H9 (cell line): Measurements from ENCODE around the gene NXT1. TPM values are rescaled to one million over a fixed set of nuclear protein-coding genes. Genes with fewer than 3 reads are reported as not detected.

Experiments used
- DNase-seq: peaks from one replicate; pipeline ENCODE4 v3.0.0-alpha.2; 2017
- H2AFZ ChIP-seq: one replicate; pipeline ENCODE4 v1.6.1; 2013; ENCODE audit warnings: mild to moderate bottlenecking, low read length, control low read depth, moderate library complexity
- H2AK5ac ChIP-seq: 2 replicates; pipeline ENCODE4 v1.6.1; 2013; ENCODE audit warnings: low read length, control low read depth, mixed read lengths; ENCODE audit not compliant: insufficient read length
- H2BK120ac ChIP-seq: one replicate; pipeline ENCODE4 v1.6.1; 2013; ENCODE audit warnings: low read depth, mild to moderate bottlenecking, low read length, control low read depth, inconsistent platforms; ENCODE audit not compliant: poor library complexity, severe bottlenecking
- H2BK12ac ChIP-seq: 2 replicates; pipeline ENCODE4 v1.6.1; 2013; ENCODE audit warnings: low read length, control low read depth, mixed read lengths, low read depth; ENCODE audit not compliant: insufficient read length
- H2BK15ac ChIP-seq: 2 replicates; pipeline ENCODE4 v1.6.1; 2013; ENCODE audit warnings: low read depth, low read length, control low read depth
- H2BK20ac ChIP-seq: one replicate; pipeline ENCODE4 v1.6.1; 2013; ENCODE audit warnings: low read depth, mild to moderate bottlenecking, low read length, control low read depth, inconsistent platforms; ENCODE audit not compliant: poor library complexity, severe bottlenecking
- H2BK5ac ChIP-seq: 2 replicates; pipeline ENCODE4 v1.6.1; 2013; ENCODE audit warnings: low read length, control low read depth, mixed read lengths; ENCODE audit not compliant: insufficient read length
- H3K14ac ChIP-seq: 2 replicates; pipeline ENCODE4 v1.6.1; 2013; ENCODE audit warnings: low read length, control low read depth; ENCODE audit not compliant: insufficient read depth
- H3K18ac ChIP-seq: 2 replicates; pipeline ENCODE4 v1.6.1; 2013; ENCODE audit warnings: low read depth, mild to moderate bottlenecking, mixed read lengths, low read length, control low read depth; ENCODE audit not compliant: insufficient read length
- H3K23ac ChIP-seq: 2 replicates; pipeline ENCODE4 v1.6.1; 2013; ENCODE audit warnings: low read length, control low read depth, mixed read lengths, low read depth; ENCODE audit not compliant: insufficient read length
- H3K23me2 ChIP-seq: 2 replicates; pipeline ENCODE4 v1.6.1; 2013; ENCODE audit warnings: low read depth, mild to moderate bottlenecking, mixed read lengths, low read length, control low read depth; ENCODE audit not compliant: insufficient read length, poor library complexity, severe bottlenecking
- H3K27ac ChIP-seq: 2 replicates; pipeline ENCODE4 v1.5.1; 2013; ENCODE audit warnings: low read length, control low read depth, mixed read lengths, low read depth; ENCODE audit not compliant: insufficient read length
- H3K27me3 ChIP-seq: 2 replicates; pipeline ENCODE4 v1.6.1; 2013; ENCODE audit warnings: low read length, control low read depth, inconsistent platforms; ENCODE audit not compliant: insufficient read depth
- H3K4ac ChIP-seq: 2 replicates; pipeline ENCODE4 v1.6.1; 2013; ENCODE audit warnings: low read depth, mild to moderate bottlenecking, control low read depth, inconsistent platforms, low read length, moderate library complexity
- H3K4me1 ChIP-seq: 2 replicates; pipeline ENCODE4 v1.6.1; 2013; ENCODE audit warnings: low read length, control low read depth, inconsistent platforms; ENCODE audit not compliant: insufficient read depth
- H3K4me2 ChIP-seq: 2 replicates; pipeline ENCODE4 v1.6.1; 2013; ENCODE audit warnings: low read length, control low read depth, mixed read lengths; ENCODE audit not compliant: insufficient read length, insufficient read depth
- H3K56ac ChIP-seq: 2 replicates; pipeline ENCODE4 v1.6.1; 2013; ENCODE audit warnings: low read depth, mild to moderate bottlenecking, mixed read lengths, low read length, control low read depth; ENCODE audit not compliant: insufficient read length
- H3K79me1 ChIP-seq: 2 replicates; pipeline ENCODE4 v1.6.1; 2013; ENCODE audit warnings: low read depth, mild to moderate bottlenecking, moderate library complexity, low read length, control low read depth, inconsistent platforms; ENCODE audit not compliant: insufficient read depth, poor library complexity, severe bottlenecking
- H3K79me2 ChIP-seq: 2 replicates; pipeline ENCODE4 v1.6.1; 2013; ENCODE audit warnings: low read length, control low read depth, inconsistent platforms; ENCODE audit not compliant: insufficient read depth
- H3K9ac ChIP-seq: 2 replicates; pipeline ENCODE4 v1.6.1; 2013; ENCODE audit warnings: low read length, control low read depth, mixed read lengths; ENCODE audit not compliant: insufficient read length; ENCODE audit errors: extremely low read depth
- H3K9me3 ChIP-seq: one replicate; pipeline ENCODE4 v1.6.1; 2013; ENCODE audit warnings: low read depth, low read length, inconsistent platforms; ENCODE audit not compliant: control insufficient read depth
- H3T11ph ChIP-seq: one replicate; pipeline ENCODE4 v1.6.1; 2013; ENCODE audit warnings: mild to moderate bottlenecking, low read length, control low read depth, inconsistent platforms
- H4K20me1 ChIP-seq: one replicate; pipeline ENCODE4 v1.6.1; 2013; ENCODE audit not compliant: control insufficient read depth, insufficient read length, insufficient read depth
- H4K5ac ChIP-seq: 2 replicates; pipeline ENCODE4 v1.6.1; 2013; ENCODE audit warnings: low read depth, mild to moderate bottlenecking, mixed read lengths, low read length, control low read depth; ENCODE audit not compliant: insufficient read length
- H4K8ac ChIP-seq: replicated peaks from 2 replicates; pipeline ENCODE4 v1.6.1; 2013; ENCODE audit warnings: low read length, control low read depth, mixed read lengths, low read depth; ENCODE audit not compliant: insufficient read length
- H4K91ac ChIP-seq: 2 replicates; pipeline ENCODE4 v1.6.1; 2013; ENCODE audit warnings: low read depth, mild to moderate bottlenecking, moderate library complexity, mixed read lengths, low read length, control low read depth; ENCODE audit not compliant: insufficient read length
- H3K27ac Mint-ChIP-seq, 3 experiments: 2 replicates in 2 of 3; 3 replicates in 1 of 3; pipeline ENCODE4 v1.8.0; 2020 to 2021; ENCODE audit warnings: mixed read lengths in 3 of 3, mild to moderate bottlenecking in 1 of 3, moderate library complexity in 1 of 3
- H3K27me3 Mint-ChIP-seq: 2 replicates; pipeline ENCODE4 v1.8.0; 2021; ENCODE audit warnings: low read depth, mild to moderate bottlenecking, moderate library complexity, mixed read lengths
- H3K36me3 Mint-ChIP-seq, 3 experiments: 2 replicates in 2 of 3; 3 replicates in 1 of 3; pipeline ENCODE4 v1.8.0; 2020 to 2021; ENCODE audit warnings: low read depth in 3 of 3, mixed read lengths in 3 of 3; ENCODE audit not compliant: insufficient read depth in 1 of 3
- H3K4me1 Mint-ChIP-seq, 2 experiments: 2 replicates each; pipeline ENCODE4 v1.8.0; 2020; ENCODE audit warnings: mixed read lengths in 2 of 2
- H3K4me3 Mint-ChIP-seq, 2 experiments: 2 replicates in 1 of 2; 3 replicates in 1 of 2; pipeline ENCODE4 v1.8.0; 2020 to 2021; ENCODE audit warnings: mild to moderate bottlenecking in 2 of 2, mixed read lengths in 2 of 2, moderate library complexity in 1 of 2
- H3K9me3 Mint-ChIP-seq, 2 experiments: 2 replicates in 1 of 2; 3 replicates in 1 of 2; pipeline ENCODE4 v1.8.0; 2020; ENCODE audit warnings: mild to moderate bottlenecking in 2 of 2, mixed read lengths in 2 of 2, moderate library complexity in 1 of 2
- WGBS: extraction: QIAGEN DNeasy Blood & Tissue Kit; methylation state at CpG from one replicate; pipeline ENCODE4 v1.1.7; 2013; ENCODE audit warnings: missing lambda C conversion rate, low lambda C conversion rate, mixed read lengths; ENCODE audit not compliant: insufficient read length; ENCODE audit errors: extremely low coverage; 5-methylcytosine and 5-hydroxymethylcytosine counted together
- total RNA-seq: library from RNA; stranded (reverse); gene quantifications from 2 replicates; pipeline ENCODE4 v1.2.1, GENCODE V29; 2021
- TF ChIP-seq, protein P1 (sequence below): fragments of 200-600 bp; sonication (generic); conservative IDR thresholded peaks from 3 replicates; pipeline ENCODE4 v1.8.0; 2021; ENCODE audit warnings: antibody characterized with exemption, mild to moderate bottlenecking

Gene NXT1
- total RNA-seq, 1 experiment from 2014 or later = 25.5 TPM

- Histone ChIP-seq H2BK20ac (no peak overlapping the region), H2BK120ac (no peak overlapping the region), H3K9ac (no peak overlapping the region), H3K18ac (no peak overlapping the region), H2BK12ac (no peak overlapping the region), H3K4ac (no peak overlapping the region), H4K8ac (no peak overlapping the region), H3K9me3 (no peaks in the 10 kb centered on the region), H3K79me1 (no peaks in the 10 kb centered on the region), H3K23me2 (no peaks in the 10 kb centered on the region), H3K14ac (no peak overlapping the region), H3K23ac (no peak overlapping the region), H3K4me2 (no peak overlapping the region), H2AFZ (no peak overlapping the region), H3T11ph (no peak overlapping the region), H3K27me3 (no peaks in the 10 kb centered on the region), H3K27ac (no peak overlapping the region), H4K5ac (no peak overlapping the region), H4K20me1 (no peaks in the 10 kb centered on the region), H3K79me2 (no peaks in the 10 kb centered on the region), H3K56ac (no peak overlapping the region), H3K4me1 (peaks cover 6% of the 10 kb centered on the region; the same call in 1 of the 2 replicates), H2BK15ac (no peak overlapping the region), H2AK5ac (no peak overlapping the region), H2BK5ac (no peak overlapping the region), H4K91ac (no peak overlapping the region)
- Mint-ChIP-seq H3K9me3 (no peaks in the 10 kb centered on the region), H3K27ac (peak overlapping the region; percentile 9 to 67 (median 42); a peak in 5 of 7 replicates), H3K4me3 (no peak overlapping the region), H3K36me3 (peaks cover 20 to 49% (median 41%) of the 10 kb centered on the region in 3 experiments), H3K27me3 (no peaks in the 10 kb centered on the region), H3K4me1 (peaks cover 47 to 49% of the 10 kb centered on the region in 2 experiments)
- no peak for DNase-seq
- TF ChIP-seq, protein P1, sequence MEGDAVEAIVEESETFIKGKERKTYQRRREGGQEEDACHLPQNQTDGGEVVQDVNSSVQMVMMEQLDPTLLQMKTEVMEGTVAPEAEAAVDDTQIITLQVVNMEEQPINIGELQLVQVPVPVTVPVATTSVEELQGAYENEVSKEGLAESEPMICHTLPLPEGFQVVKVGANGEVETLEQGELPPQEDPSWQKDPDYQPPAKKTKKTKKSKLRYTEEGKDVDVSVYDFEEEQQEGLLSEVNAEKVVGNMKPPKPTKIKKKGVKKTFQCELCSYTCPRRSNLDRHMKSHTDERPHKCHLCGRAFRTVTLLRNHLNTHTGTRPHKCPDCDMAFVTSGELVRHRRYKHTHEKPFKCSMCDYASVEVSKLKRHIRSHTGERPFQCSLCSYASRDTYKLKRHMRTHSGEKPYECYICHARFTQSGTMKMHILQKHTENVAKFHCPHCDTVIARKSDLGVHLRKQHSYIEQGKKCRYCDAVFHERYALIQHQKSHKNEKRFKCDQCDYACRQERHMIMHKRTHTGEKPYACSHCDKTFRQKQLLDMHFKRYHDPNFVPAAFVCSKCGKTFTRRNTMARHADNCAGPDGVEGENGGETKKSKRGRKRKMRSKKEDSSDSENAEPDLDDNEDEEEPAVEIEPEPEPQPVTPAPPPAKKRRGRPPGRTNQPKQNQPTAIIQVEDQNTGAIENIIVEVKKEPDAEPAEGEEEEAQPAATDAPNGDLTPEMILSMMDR = no peak
- WGBS = no CpG with 5 or more reads among the region's 4 CpGs
Measured at GRCh38 chr20:23393996-23394775, 43.6 kb downstream of the NXT1 start.
